GM12878 (cell line): Measurements from ENCODE around the gene NUMB. TPM values are rescaled to one million over a fixed set of nuclear protein-coding genes. Genes with fewer than 3 reads are reported as not detected.

Experiments
- ATAC-seq: fragments of 200-7000 bp; cut with Tn5 transposase; 3 replicates; pipeline ENCODE4 v1.9.1; 2020; ENCODE audit warnings: mild to moderate bottlenecking, moderate library complexity
- BruUV-seq: library from RNA; stranded (reverse); fragments of 400-500 nt; replicated peaks from 2 replicates; lab custom pipeline; 2021; lab: Mats Ljungman, UMichigan
- CTCF ChIA-PET: fragments of 300-600 bp; sonication (Branson Sonifier 250); formaldehyde crosslinking; extraction: SDS; loops from one replicate; lab custom pipeline; 2021; ENCODE audit warnings: inconsistent platforms; lab: Yijun Ruan, JAX
- POLR2A ChIA-PET: fragments of 350-600 bp; formaldehyde crosslinking; extraction: SDS; loops from one replicate; lab custom pipeline; 2021; ENCODE audit warnings: inconsistent platforms; lab: Charles Lee
- RAD21 ChIA-PET: fragments of 300-600 bp; sonication (Branson Sonifier 250); formaldehyde crosslinking; loops from one replicate; lab custom pipeline; 2023; ENCODE audit warnings: antibody characterized with exemption; ENCODE audit not compliant: unreplicated experiment; lab: Charles Lee
- SMC1A ChIA-PET: fragments of 300-600 bp; sonication (Branson Sonifier 250); formaldehyde crosslinking; loops from one replicate; lab custom pipeline; 2023; ENCODE audit not compliant: unreplicated experiment, uncharacterized antibody; lab: Charles Lee
- DNase-seq: peaks from one replicate; pipeline ENCODE4 v3.0.0-alpha.2; 2011; ENCODE audit warnings: low read depth, low spot score
- FAIRE-seq: peaks from 3 replicates; lab custom pipeline; 2011; peaks lifted over from hg19 to GRCh38; lab: Jason Lieb, UNC
- H2AFZ ChIP-seq: 2 replicates; pipeline ENCODE4 v1.6.0; 2011; ENCODE audit warnings: low read depth, low read length, control low read depth; ENCODE audit not compliant: control insufficient read depth
- H3K27ac ChIP-seq: 2 replicates; pipeline ENCODE4 v1.5.1; 2011; ENCODE audit warnings: control low read depth; ENCODE audit not compliant: control insufficient read depth, insufficient read depth
- H3K27me3 ChIP-seq, 2 experiments: replicated peaks in 1 of 2; 2 replicates each; pipeline versions ENCODE4 v1.6.0 to v1.6.1; 2011; ENCODE audit warnings: low read length in 1 of 2; ENCODE audit not compliant: control insufficient read depth in 2 of 2, insufficient read depth in 2 of 2
- H3K36me3 ChIP-seq, 2 experiments: 2 replicates each; pipeline ENCODE4 v1.5.1; 2011; ENCODE audit warnings: low read length in 1 of 2; ENCODE audit not compliant: control insufficient read depth in 2 of 2, insufficient read depth in 2 of 2
- H3K4me1 ChIP-seq: 2 replicates; pipeline ENCODE4 v1.6.1; 2011; ENCODE audit warnings: mild to moderate bottlenecking, low read length, moderate library complexity, mixed read lengths; ENCODE audit not compliant: control insufficient read depth, insufficient read depth
- H3K4me2 ChIP-seq: 2 replicates; pipeline ENCODE4 v1.6.0; 2011; ENCODE audit warnings: control low read depth; ENCODE audit not compliant: control insufficient read depth, insufficient read depth
- H3K4me3 ChIP-seq: fragments of 200-600 bp; sonication (generic); 2 replicates; pipeline ENCODE4 v1.5.1; 2016
- H3K79me2 ChIP-seq: 2 replicates; pipeline ENCODE4 v1.6.0; 2011; ENCODE audit warnings: low read length; ENCODE audit not compliant: control insufficient read depth, insufficient read depth
- H3K9ac ChIP-seq: 2 replicates; pipeline ENCODE4 v1.8.0; 2011; ENCODE audit warnings: low read length, control low read depth, mixed read lengths; ENCODE audit not compliant: control insufficient read depth, insufficient read depth
- H3K9me3 ChIP-seq: replicated peaks from 3 replicates; pipeline ENCODE4 v1.5.1; 2011; ENCODE audit warnings: mild to moderate bottlenecking, low read length; ENCODE audit not compliant: control insufficient read depth, insufficient read depth
- H4K20me1 ChIP-seq: 2 replicates; pipeline ENCODE4 v1.6.0; 2011; ENCODE audit not compliant: control insufficient read depth, insufficient read depth
- PAX5 ChIP-seq: IDR thresholded peaks from 2 replicates; pipeline ENCODE4 v1.6.1; 2011; ENCODE audit warnings: low read depth, low read length, borderline replicate concordance
- WRNIP1 ChIP-seq: IDR thresholded peaks from 2 replicates; pipeline ENCODE4 v1.6.1; 2011; ENCODE audit warnings: low read depth, low read length, improper control_type of control experiment, borderline replicate concordance
- ZBTB4 ChIP-seq: fragments of 450-650 bp; formaldehyde crosslinking; IDR thresholded peaks from 2 replicates; pipeline ENCODE4 v1.4.0; 2022; ENCODE audit warnings: mild to moderate bottlenecking, moderate library complexity
- WGBS: methylation state at CpG from one replicate; pipeline ENCODE4 v1.1.6; 2016; ENCODE audit warnings: low lambda C conversion rate; ENCODE audit not compliant: insufficient replicate concordance, insufficient coverage; ENCODE audit errors: missing lambda C conversion rate; 5-methylcytosine and 5-hydroxymethylcytosine counted together
- in situ Hi-C: fragments of 300-500 bp; cut with MboI; formaldehyde crosslinking; loops from 9 replicates; pipeline ENCODE4 v1.14.3; 2018; ENCODE audit warnings: mixed read lengths
- intact Hi-C: fragments of 100-400 bp; cut with micrococcal nuclease; formaldehyde crosslinking; loops from one replicate; pipeline ENCODE4 v1.14.2; 2022; ENCODE audit not compliant: unreplicated experiment
- polyA plus RNA-seq, 11 experiments: library from polyadenylated mRNA; depleted of rRNA in 4 of 11; unstranded in 6 of 11; stranded (reverse) in 5 of 11; fragments of >200 nt; fragmentation: Nextera tagmentation in 4 of 11; fragmentation: Illumina TruSeq in 1 of 11; extraction: Ambion mirVana in 4 of 11; extraction: Trizol in 1 of 11; gene quantifications; 1 replicate in 1 of 11; 2 replicates in 10 of 11; pipeline versions ENCODE4 v1.2.1 to v1.2.3, GENCODE V29; 2011 to 2016; ENCODE audit warnings: inconsistent platforms in 2 of 11, missing spikeins in 2 of 11, low read depth in 1 of 11
- total RNA-seq, 4 experiments: library from RNA; depleted of rRNA in 3 of 4; stranded (reverse); fragments of >200 nt in 3 of 4; fragmentation: Illumina TruSeq in 1 of 4; extraction: Trizol in 1 of 4; gene quantifications; 2 replicates each; pipeline versions ENCODE4 v1.2.1 to v1.2.3, GENCODE V29; 2013 to 2021

Gene NUMB
- total and polyA plus RNA-seq, 10 of the 15 experiments (the other 5 are each of a cell fraction or from before 2014, with no cell fraction given) = 22.0 to 147 (median 48.9) TPM

DNA sequence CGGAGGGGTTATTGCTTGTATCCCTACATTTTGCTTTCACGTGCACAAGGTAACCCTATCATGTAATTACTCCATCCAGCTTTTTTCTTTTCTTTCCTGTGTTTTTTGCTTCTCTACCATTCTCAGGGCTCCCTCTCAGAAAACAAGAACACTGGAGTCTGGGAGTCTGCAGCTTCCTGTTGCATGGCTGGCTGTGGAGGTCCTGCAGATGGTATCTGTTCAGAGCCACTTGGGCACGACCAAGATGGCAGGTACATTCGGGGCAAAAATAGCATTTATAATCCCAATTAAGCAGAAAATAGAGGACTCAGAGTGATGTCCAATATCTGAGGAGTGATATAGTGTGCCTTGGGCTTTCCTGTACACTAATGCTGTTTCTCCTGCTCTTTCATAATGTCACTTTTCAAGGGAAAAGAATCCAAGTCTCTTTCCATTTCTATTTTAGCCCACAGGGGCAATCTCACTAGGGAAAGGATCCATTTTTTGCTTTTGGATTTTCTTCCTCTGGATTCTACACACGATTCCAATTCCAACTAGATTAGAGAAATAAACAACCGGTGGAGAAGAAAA, 3.2 kb upstream of the NUMB start:
- ChIA-PET POLR2A (interaction anchor here (0.5 to 1.7 kb wide), 3 partner anchors 12 to 77 kb away, joined by 3 to 6 read pairs (median 5); no protein-coding TSS in a partner anchor), SMC1A (interaction anchor here (0.6 to 17.1 kb wide), 5 partner anchors 24 to 166 kb away, joined by 3 to 311 read pairs (median 18); no protein-coding TSS in a partner anchor)
- DNase-seq (no peak), ATAC-seq (no peak)
- no peak overlapping the region for H3K4me3 ChIP-seq
- H4K20me1 ChIP-seq = no peaks in the 10 kb centered on the region
- H3K36me3 ChIP-seq = no peaks in the 10 kb centered on the region
- no TSS peak for BruUV-seq
- no peak overlapping the region for H2AFZ ChIP-seq
- TF ChIP-seq PAX5 (no peak), WRNIP1 (no peak), ZBTB4 (CRISPR knock-in tag) (no peak)
- TF ChIP-seq, all 136 proteins: peak for 0
- Histone ChIP-seq H3K4me1 (peaks cover 22% of the 10 kb centered on the region), H3K4me2 (no peak overlapping the region), H3K9me3 (no peaks in the 10 kb centered on the region), H3K9ac (no peak overlapping the region), H3K79me2 (peaks cover 18% of the 10 kb centered on the region), H3K27me3 (no peaks in the 10 kb centered on the region), H3K27ac (no peak overlapping the region)
- CTCF ChIA-PET = interaction anchor here (1.0 to 19.2 kb wide), 5 partner anchors 10 to 229 kb away, joined by 3 to 252 read pairs (median 19); no protein-coding TSS in a partner anchor
- 55% methylated on average over 6 of the region's 6 CpGs for WGBS
- FAIRE-seq = no peak
- intact Hi-C loops (no loop called here), in situ Hi-C loops (no loop called here)
- RAD21 ChIA-PET = interaction anchor here (1.3 to 26.5 kb wide), 5 partner anchors 10 to 170 kb away, joined by 3 to 591 read pairs (median 8); no protein-coding TSS in a partner anchor
